GM21526 (cell line): ENCODE results near the gene OLAH.
"Not testable (repeated sequence)": the region's sequence is repeated elsewhere in the genome, so short reads cannot be mapped to it uniquely, and the experiment has no call there.

Experiments used
- ATAC-seq: cut with Tn5 transposase; IDR thresholded peaks from one replicate; pipeline ENCODE4 v1.9.1; 2021; ENCODE audit warnings: moderate library complexity; ENCODE audit not compliant: unreplicated experiment, low FRiP score

OLAH gene

DNA sequence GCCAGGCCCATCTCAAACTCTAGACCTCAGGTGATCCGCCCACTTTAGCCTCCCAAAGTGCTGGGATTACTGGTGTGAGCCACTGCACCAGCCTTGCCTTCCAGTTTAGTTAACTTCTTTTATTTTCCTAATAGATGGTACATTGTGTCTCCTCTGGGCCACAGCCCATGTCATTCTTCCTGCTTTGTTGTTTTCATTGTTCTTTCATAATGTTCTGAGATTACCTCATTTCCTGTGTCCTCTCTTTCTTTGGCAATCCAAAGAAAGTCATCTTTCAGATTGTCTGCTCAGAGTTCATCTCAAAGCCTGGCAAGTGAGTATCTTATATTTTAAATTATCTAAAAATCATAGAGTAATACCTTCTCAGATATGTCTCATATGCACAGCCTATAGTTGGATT is at the start of gene OLAH:
TSS of gene OLAH (plus strand) at position 270 of the 400 bp plus-strand sequence. CDS start 3,346 bp downstream, outside the sequence.
- ATAC-seq: no peak

DNA sequence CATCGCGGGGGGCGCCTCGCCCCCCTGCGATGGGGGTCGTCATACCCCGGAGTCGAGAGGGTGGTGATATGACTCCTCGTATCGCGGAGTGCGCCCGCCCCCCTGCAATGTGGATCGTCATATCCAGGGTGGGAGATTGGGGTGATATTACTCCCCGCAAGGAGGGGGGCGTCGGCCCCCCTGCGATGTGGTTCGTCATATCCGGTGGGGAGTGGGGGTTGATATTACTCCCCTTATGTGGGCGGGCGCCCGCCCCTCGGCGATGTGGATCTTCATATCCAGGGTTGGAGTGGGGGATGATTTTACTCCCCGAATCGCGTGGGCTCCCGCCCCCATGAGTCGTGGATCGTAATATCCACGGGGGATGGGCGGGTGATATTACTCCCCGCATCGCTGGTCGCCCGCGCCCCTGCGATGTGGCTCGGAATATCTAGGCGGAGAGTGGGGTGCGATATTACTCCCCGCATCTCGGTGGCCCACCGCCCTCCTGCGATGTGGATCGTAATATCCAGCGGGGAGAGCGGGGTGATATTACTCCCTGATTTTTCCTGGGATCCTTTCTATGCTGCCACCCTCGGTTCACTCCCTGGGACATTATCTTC is 47.7 kb upstream of the OLAH start:
- ATAC-seq: no peak

DNA sequence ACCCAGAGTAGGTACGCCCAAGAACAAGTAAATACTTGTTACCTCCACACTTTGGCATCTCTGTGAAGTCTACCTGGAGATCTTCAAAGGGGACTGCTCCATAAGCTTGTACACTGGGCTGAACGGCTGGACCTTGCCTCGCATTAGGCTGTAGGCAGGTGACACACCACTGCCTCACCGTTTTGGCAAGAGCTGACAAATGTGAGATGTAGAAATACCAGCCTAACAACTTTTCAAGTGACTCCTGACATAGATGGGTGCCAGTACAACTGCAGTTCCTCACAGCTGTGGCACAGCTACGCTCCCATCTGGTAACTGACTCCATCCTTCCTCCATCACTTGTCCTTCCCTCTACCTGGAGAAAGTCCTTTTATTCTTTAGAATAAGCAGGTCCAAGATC is 30.2 kb upstream of the OLAH start:
- not testable (repeated sequence) for ATAC-seq

DNA sequence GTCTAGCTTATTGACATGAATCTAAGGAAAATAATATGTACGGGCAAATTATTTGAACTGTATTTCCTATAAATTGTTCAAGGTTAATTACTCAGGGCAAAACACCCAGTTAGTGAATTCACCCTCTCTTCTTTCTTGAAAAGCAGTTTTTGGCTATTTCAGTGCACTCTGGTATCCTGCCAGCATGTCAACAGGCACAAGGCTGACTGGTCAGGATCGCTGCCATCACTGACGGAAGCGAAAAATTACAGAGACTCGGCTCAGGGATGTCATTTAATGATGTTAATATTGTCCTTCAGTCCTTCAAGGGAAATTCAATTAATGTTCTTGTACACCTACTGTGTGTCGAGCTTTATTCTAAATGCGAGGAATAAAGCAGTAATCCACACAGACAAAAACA is 28.3 kb upstream of the OLAH start:
- ATAC-seq: no peak

DNA sequence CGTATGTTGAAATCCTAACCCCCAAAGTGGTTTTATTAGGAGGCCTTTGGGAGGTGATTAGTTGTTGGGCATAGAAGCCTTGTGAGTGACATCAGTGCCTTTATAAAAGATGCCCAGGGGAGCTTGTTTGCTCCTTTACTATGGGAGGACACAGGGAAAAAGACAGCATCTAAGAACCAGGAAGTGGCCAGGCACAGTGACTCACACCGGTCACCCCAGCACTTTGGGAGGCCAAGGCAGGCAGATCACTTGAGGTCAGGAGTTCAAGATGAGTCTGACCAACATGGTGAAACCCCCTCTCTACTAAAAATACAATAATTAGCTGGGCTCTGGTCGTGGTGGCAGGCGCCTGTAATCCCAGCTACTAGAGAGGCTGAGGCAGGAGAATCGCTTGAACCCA is 22.8 kb upstream of the OLAH start:
- not testable (repeated sequence) for ATAC-seq

DNA sequence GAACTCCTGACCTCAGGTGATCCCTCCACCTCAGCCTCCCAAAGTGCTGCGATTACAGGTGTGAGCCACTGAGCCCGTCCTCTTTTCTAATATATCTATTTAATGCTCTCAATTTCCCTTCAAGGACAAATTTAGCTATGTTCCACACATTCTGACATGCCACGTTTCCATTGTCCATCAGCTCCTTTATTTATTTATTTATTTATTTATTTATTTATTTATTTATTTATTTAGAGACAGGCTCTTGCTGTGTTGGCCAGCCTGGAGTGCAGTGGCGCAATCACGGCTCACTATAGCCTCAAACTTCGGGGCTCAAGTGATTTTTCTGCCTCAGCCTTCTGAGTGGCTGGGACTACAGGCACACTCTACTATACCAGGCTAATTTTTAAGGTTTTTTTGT is 20.7 kb upstream of the OLAH start:
- ATAC-seq: not testable (repeated sequence)

DNA sequence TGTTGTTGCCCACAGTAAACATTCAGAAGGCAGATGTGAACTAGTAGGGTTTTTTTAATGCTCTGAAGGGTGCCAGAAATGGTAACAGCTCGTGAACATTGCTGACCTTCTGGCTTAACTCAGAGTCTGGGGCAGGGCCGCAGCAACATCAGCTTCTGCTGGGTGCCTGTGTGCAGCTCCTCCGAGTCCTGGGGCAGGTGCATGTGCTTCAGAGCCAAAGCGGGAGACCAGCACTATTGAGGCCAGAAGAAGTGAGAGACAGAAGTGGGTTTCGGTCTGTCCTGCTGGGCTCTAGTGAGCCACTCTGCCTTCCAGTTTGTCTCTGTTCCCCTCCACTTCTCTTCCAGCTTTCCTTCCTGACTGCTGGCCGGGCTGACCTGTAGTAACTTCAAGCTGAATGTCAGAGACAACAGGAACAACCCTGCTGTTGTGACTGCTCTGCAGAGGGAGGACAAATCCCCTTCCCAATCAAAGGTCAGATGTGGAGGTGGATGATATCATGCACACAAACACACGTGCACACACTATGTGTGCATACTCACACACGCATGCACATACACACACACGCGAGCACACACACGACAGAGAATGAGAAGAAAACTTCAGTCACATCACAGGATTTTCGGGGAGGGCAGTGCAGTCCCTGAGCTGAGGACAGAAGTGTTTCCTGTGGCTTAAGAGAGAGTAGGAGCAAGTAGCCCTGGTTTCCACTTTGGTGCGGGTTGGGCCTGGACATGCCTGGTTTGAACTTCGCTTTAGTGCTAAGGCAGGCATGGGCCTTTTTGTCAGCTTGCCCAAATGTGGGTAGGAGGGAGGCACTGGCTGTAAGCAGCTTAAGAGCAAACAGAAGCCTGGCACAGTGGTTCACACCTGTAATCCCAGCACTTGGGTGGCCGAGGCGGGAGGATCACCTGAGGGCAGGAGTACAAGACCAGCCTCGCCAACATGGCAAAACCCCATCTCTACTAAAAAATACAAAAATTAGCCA is 19.4 kb upstream of the OLAH start:
- ATAC-seq: not testable (repeated sequence)

DNA sequence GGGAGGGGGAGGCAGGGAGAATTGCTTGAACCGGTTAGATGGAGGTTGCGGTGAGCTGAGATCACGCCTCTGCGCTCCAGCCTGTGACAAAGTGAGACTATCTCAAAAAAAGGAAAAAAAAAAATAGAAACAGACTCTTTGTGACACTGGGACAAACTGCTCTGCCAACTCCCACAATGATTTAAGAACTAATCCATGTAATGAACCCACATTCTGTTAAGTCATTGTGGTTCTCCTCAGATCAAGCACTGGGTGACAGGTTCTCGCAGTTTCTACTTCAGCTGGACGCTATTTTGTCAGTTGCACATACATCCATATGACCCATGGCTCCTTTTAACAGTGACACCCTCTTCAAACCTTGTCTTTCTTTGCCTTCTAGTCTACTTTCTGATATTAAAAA is 18.7 kb upstream of the OLAH start:
- not testable (repeated sequence) for ATAC-seq

DNA sequence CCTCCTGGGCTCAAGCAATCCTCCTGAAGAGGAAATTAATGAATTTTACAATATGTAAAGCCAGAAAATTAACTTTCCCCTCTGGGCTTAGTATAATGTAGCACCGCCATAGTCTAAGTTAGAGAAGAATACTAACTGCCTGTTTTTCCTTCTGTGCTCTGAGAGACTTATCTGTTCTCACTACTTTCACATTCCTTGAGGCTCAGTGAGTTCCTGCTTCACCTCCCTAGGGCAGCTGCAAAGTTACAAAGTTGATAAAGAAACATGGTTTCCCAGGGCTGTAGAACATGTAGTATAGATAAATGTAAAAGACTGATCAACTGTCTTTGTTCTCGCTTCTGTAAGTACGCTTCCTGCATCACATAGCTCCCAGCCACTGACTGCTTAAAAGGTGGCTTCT is 16.0 kb upstream of the OLAH start:
- no peak for ATAC-seq

DNA sequence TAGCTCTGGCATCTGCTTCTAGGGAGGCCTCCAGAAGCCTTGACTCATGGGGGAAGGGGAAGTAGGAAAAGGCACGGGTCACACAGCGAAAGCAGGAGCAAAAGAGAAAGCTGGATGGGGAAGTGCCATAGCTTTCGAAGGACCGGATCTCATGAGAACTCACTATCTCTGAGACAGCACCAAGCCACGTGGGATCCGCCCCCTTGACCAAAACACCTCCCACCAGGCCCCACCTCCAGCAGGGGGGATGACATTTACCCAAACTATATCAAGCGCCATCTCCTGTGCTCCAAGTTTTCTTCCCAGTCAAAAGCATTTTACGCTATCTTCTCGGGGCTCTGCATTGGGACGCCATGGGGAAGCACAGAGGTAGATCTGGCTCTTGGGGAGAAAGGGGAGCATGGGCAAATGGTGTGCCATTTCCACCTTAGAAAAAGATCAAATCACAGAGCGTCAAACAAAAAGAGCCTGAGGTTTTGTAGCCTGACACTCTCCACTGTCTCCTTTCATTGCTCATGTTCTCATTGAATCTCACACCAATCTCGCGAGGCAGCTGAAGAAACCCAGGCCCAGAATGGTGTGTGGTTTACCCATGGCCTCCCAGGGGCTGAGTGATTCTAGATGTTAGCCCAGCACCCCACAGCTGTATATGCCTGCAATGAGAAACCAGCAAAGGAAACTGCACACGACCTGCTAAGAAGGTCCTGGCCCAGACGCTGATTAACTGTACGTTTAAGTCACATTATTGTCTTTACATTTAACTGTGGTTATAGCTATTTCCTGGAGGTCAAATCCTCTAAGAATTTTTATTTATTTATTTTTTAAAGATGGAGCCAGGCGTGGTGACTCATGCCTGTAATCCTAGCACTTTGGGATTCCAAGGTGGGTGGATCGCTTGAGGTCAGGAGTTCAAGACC is 8.1 kb upstream of the OLAH start:
- no peak for ATAC-seq

DNA sequence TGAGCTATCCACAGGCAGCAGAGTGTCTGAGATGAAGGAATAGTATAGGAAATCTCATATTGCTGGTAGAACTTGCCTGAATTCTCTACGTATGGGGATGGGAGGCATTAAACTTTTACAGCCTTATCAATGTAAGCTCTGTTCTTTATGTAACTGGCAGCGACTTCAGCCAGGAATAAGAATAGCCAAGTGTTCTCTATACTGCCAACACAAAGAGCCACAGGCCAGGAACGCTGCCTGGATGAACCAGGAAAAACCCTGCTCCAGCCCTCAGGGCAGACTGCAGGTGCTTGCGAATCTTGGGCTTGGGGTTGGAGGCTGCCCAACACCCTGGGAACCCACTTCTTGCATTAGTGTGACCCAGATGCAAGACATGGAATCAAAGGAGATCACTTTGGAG is 6.1 kb upstream of the OLAH start:
- no peak for ATAC-seq

DNA sequence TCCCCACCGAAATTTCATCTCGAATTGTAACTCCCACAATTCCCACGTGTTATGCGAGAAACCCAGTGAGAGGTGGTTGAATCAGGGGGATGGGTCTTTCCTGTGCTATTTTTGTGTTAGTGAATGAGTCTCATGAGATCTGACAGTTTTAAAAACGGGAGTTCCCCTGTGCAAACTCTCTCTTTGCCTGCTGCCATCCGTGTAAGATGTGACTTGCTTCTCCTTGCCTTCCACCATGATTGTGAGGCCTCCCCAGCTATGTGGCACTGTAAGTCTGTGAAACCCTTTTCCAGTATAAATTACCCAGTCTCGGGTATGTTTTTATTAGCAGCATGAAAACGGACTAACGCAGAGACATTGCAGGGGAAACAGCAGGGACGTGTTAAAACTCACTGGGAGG is 5.3 kb upstream of the OLAH start:
- no peak for ATAC-seq

DNA sequence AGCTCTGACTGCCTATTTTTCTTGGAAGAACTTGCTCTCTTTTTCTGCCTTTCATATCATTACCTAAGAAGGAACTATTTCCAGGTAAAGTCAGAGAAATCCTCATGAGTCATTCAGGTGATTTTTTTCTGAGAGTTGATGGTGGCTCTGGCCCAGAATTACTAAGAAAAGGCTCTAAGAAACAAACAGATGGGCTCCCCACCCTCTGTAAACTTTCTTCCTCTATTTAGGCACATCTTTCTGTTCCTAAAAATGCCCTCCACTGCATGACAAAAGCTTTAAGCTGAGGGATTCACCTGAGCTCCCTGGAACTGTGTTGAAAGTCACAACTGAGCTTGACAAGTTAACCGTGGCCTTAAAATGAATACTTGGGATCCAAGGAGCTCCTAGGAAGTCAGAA is 1.6 kb downstream of the OLAH start:
- ATAC-seq: no peak

DNA sequence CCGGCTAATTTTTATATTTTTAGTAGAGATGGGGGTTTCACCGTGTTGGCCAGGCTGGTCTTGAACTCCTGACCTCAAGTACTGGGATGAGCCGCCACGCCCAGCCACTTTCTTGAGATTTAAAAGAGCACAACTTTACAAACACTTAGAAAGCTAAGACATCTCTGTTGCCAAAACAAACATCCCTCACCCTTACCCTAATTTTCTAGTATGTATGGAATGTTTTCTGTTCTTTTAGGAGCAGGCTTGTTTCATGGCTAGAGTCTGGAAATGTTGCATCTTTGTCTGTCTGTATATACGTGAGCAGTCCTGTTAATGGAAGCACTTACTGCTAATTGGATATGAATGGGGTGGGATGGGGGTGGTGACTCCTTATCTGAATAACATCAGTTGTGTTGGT is 2.9 kb downstream of the OLAH start:
- no peak for ATAC-seq

DNA sequence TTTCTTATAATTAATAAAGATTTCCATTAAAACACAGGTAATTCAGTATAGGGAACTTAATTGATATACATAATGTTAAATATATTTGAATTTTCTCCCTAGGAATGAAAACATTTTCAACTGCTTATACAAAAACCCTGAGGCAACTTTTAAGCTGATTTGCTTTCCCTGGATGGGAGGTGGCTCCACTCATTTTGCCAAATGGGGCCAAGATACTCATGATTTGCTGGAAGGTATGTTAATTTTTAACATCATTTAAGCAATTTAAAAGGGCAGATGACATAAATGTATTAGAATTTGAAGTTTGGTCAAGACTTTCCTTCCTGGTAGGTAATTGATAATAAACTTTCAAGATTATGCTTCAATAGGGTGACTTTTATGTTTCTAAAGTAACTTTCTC is 5.8 kb downstream of the OLAH start:
- no peak for ATAC-seq

DNA sequence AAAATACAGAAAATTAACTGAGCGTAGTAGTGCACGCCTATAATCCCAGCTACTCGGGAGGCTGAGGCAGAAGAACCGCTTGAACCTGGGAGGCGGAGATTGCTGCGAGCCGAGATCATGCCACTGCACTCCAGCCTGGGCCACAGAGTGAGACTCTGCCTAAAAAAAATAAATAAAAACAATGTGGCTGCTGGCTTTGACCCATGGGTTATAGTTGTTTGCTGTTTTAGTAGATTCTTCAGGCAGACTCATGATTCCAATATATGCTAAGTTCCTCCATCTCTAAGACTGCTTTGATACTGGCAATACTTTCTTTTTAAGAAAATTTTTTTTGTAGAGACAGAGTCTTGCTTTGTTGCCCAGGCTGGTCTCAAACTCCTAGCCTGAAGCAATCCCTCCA is 8.4 kb downstream of the OLAH start:
- no peak for ATAC-seq

DNA sequence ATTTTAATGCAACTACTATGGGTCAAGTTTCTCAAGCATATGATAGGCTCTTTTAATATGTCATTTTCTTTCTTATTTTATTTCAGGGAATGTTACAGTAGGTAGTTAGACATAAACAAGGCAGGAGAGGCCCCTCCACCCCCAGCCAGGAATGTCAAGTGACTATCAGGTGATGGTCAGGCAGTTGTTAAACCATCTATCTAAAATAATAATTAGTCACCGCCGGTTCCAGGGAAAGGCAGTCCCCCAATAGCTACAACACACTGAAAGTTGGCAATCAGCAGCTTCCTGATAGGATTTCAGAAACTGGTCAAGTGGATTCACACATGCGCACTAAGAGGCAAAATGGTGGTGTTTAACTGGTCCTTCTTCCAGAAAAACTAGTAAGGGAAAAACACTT is 9.3 kb downstream of the OLAH start:
- no peak for ATAC-seq

DNA sequence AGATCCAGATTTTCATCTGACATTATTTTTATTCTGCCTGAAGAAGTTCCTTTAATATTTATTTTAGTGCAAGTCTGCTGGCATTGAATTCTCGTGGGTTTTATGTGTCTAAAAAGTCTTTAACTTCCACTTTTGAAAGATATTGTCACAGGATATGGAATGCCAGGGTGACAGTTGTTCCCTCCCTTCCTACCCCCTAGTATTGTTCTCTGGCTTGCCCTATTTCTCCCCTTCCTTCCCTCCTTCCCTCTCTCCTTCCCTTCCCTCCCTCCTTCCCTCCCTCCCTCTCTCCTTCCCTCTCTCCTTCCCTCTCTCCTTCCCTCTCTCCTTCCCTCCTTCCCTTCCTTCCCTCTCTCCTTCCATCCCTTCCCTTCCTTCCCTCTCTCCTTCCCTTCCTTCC is 14.9 kb downstream of the OLAH start:
- ATAC-seq: no peak

DNA sequence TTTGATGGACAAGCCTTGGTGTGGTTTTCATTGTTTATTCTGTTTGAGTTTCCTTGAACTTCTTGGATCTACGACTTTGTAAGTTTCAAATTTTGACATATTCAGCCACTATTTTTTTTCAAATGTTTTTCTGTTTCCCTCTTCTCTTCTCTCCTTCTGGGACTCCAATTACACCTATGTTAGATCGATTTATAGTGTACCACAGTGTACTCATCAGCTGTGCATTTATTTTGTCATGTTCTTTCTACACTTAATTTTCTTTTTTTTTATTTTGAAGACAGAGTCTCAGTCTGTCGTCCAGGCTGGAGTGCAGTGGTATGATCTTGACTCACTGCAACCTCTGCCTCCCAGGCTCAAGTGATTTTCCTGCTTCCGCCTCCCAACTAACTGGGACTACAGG is 16.2 kb downstream of the OLAH start:
- ATAC-seq: no peak

DNA sequence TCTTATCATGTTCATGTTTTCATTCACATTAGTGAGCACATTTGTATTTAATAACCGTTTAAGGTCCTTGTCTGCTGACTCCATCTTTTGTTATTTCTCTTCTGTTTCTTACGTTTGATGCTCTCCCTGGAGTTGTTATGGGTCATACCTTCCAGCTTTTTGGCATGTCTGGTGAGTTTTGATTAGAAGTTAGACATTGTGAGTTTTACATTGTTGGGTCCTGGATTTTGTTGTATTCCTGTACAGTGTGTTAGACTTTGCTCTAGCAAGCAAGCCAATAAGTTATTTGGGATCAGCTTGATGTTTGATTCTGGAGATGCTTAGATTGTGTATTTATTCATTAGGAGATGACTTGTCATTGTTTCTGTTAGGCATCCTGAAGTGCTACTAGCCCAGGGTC is 16.9 kb downstream of the OLAH start:
- no peak for ATAC-seq

DNA sequence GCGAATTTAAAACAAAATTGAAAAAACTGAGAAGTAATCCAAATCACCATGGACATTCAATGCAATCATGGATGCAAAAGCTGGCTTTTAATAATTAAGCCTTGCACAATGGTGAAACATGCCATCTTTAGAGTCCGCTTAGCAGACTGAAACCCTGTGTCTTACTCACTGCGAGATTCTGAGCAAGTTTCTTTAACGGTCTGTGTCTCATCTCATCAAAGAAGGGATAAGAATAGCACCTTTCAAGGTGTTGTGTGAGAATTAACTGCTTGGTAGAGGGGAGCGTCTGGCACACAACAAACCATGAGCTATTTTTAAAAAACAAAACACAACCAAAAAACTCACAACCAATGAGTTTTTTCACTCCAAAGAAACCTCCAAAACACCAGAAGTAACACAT is 23.4 kb downstream of the OLAH start:
- ATAC-seq: no peak
